ENCODE data around the gene MRPS18B.

MRPS18B gene

GRCh38 chr6:30626484-30627366, 9.1 kb downstream of the MRPS18B start, which contains the start of gene ATAT1:
Gene ATAT1, plus strand, starts transcription at chr6:30626874.
- peak within 1 kb of the TSS; percentile 86 to 87 for H3K27ac ChIP-seq (ENCODE audit: insufficient read depth in 1 of 2, low read depth in 1 of 2, low read length in 2 of 2, poor library complexity in 1 of 2, severe bottlenecking in 2 of 2)
- peak; percentile 89 to 92 (median 91) for DNase-seq
- H3K36me3 ChIP-seq (ENCODE audit: control insufficient read depth in 4 of 4, insufficient read depth in 4 of 4, low read length in 3 of 4): peaks cover 8 to 67% (median 39%) of the 10 kb centered on the region in 4 experiments
- no peaks in the 10 kb centered on the region for H3K9me3 ChIP-seq (ENCODE audit: control extremely low read depth in 1 of 5, control insufficient read depth in 4 of 5, insufficient read depth in 2 of 5, low read depth in 1 of 5, low read length in 4 of 5)
- ChIA-PET POLR2A (interaction anchor here (0.6 to 1.9 kb wide), 5 partner anchors 9 to 104 kb away, joined by 3 to 19 read pairs (median 4); partner anchors contain the start of genes MRPS18B and PPP1R10), CTCF (interaction anchor here (0.7 to 11.0 kb wide), 15 partner anchors 9 to 104 kb away, joined by 3 to 97 read pairs (median 4); partner anchors contain the start of genes C6orf136, DHX16 and MRPS18B)
- WGBS (ENCODE audit: insufficient coverage): 0% methylated on average over 33 of the region's 36 CpGs
- peak within 1 kb of the TSS; percentile 62 to 95 (median 78) for H3K4me3 ChIP-seq (ENCODE audit: control insufficient read depth in 1 of 7, extremely low read depth in 1 of 7, insufficient read depth in 4 of 7, low read depth in 2 of 7, low read length in 6 of 7)
- H3K4me1 ChIP-seq (ENCODE audit: control extremely low read depth in 1 of 4, control insufficient read depth in 4 of 4, insufficient read depth in 4 of 4, low read length in 3 of 4): peaks cover 4 to 15% (median 14%) of the 10 kb centered on the region in 4 experiments
- no peaks in the 10 kb centered on the region for H3K27me3 ChIP-seq (replicated peaks in 2 of 5; ENCODE audit: control insufficient read depth in 4 of 5, insufficient read depth in 5 of 5, low read length in 4 of 5)

GRCh38 chr6:30635834-30636233, 18.2 kb downstream of the MRPS18B start:
- Histone ChIP-seq H3K36me3 (ENCODE audit: control insufficient read depth in 4 of 4, insufficient read depth in 4 of 4, low read length in 3 of 4) (peaks cover 5 to 26% (median 14%) of the 10 kb centered on the region in 4 experiments), H3K4me3 (ENCODE audit: control insufficient read depth in 1 of 7, extremely low read depth in 1 of 7, insufficient read depth in 4 of 7, low read depth in 2 of 7, low read length in 6 of 7) (no peak overlapping the region), H3K4me1 (ENCODE audit: control extremely low read depth in 1 of 4, control insufficient read depth in 4 of 4, insufficient read depth in 4 of 4, low read length in 3 of 4) (peaks cover 0 to 11% (median 8%) of the 10 kb centered on the region in 4 experiments), H3K27ac (ENCODE audit: insufficient read depth in 1 of 2, low read depth in 1 of 2, low read length in 2 of 2, poor library complexity in 1 of 2, severe bottlenecking in 2 of 2) (no peak overlapping the region), H3K9me3 (ENCODE audit: control extremely low read depth in 1 of 5, control insufficient read depth in 4 of 5, insufficient read depth in 2 of 5, low read depth in 1 of 5, low read length in 4 of 5) (no peaks in the 10 kb centered on the region), H3K27me3 (replicated peaks in 2 of 5; ENCODE audit: control insufficient read depth in 4 of 5, insufficient read depth in 5 of 5, low read length in 4 of 5) (no peaks in the 10 kb centered on the region)
- WGBS (ENCODE audit: insufficient coverage): 96% methylated on average over 3 of the region's 3 CpGs
- POLR2A ChIA-PET: interaction anchor here (0.7 kb wide), 1 partner anchor 95 kb away, joined by 3 read pairs; no protein-coding TSS in a partner anchor
- no peak for DNase-seq
- CTCF ChIA-PET: interaction anchor here (0.7 to 0.8 kb wide), 3 partner anchors 9 to 100 kb away, joined by 3 read pairs; partner anchors contain the start of gene ATAT1

DNA sequence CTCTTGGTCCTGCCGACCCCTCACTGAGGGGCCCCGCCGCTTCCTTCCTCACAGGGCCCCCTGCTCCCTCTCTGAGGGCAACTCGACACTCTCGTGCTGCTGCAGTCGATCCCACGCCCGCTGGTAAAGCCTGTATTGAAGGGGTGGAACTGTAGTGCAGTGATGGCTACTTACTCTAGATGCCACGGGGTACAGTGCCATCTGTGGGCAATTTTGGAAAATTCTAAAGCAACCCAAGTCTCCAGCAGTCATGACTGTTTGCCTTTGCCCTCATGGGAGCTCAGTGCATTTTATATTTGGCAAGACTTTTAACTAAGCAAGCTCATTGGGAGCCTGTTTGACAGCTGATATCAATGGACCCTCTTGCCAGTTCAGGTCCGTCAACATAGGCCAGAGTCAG, 22.8 kb downstream of the MRPS18B start:
- WGBS (ENCODE audit: insufficient coverage): 27% methylated on average over 4 of the region's 10 CpGs
- Histone ChIP-seq H3K4me3 (ENCODE audit: control insufficient read depth in 1 of 7, extremely low read depth in 1 of 7, insufficient read depth in 4 of 7, low read depth in 2 of 7, low read length in 6 of 7) (no peak overlapping the region), H3K4me1 (ENCODE audit: control extremely low read depth in 1 of 4, control insufficient read depth in 4 of 4, insufficient read depth in 4 of 4, low read length in 3 of 4) (peaks cover 4 to 44% (median 34%) of the 10 kb centered on the region in 4 experiments), H3K36me3 (ENCODE audit: control insufficient read depth in 4 of 4, insufficient read depth in 4 of 4, low read length in 3 of 4) (peaks cover 4 to 37% (median 14%) of the 10 kb centered on the region in 4 experiments), H3K27ac (ENCODE audit: insufficient read depth in 1 of 2, low read depth in 1 of 2, low read length in 2 of 2, poor library complexity in 1 of 2, severe bottlenecking in 2 of 2) (no peak overlapping the region), H3K27me3 (replicated peaks in 2 of 5; ENCODE audit: control insufficient read depth in 4 of 5, insufficient read depth in 5 of 5, low read length in 4 of 5) (no peaks in the 10 kb centered on the region), H3K9me3 (ENCODE audit: control extremely low read depth in 1 of 5, control insufficient read depth in 4 of 5, insufficient read depth in 2 of 5, low read depth in 1 of 5, low read length in 4 of 5) (no peaks in the 10 kb centered on the region)
- CTCF ChIA-PET: interaction anchor here (0.6 to 7.6 kb wide), 16 partner anchors 11 to 158 kb away, joined by 3 to 97 read pairs (median 5); partner anchors contain the start of genes ATAT1, DHX16 and MRPS18B
- peak in 2 of 3 donors; percentile 48 to 57 for DNase-seq
- POLR2A ChIA-PET: interaction anchor here (1.0 kb wide), 1 partner anchor 25 kb away, joined by 7 read pairs; no protein-coding TSS in a partner anchor

GRCh38 chr6:30641048-30641447, 23.4 kb downstream of the MRPS18B start:
- WGBS (ENCODE audit: insufficient coverage): 0% methylated on average over 1 of the region's 1 CpG

DNA sequence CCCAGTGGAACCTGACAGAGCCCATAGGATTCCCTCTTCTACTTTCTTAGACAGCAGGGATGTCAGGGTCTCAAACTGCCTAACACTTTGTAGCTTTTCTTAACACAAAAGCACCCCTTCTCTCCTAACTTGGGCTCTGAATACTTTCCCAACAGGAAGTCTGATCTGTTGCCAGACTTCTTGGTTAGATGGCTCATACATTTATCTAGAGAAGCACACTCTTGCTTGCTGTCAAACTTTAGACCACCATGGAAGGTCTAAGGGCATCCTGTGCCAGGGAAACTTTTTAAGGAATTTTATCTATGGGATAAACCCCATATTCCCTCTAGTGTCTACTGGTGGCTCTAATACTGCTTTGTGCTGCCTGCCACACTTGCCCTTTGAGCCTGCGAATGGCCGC, 26.0 kb downstream of the MRPS18B start:
- Histone ChIP-seq H3K27ac (ENCODE audit: insufficient read depth in 1 of 2, low read depth in 1 of 2, low read length in 2 of 2, poor library complexity in 1 of 2, severe bottlenecking in 2 of 2) (no peak overlapping the region), H3K4me1 (ENCODE audit: control extremely low read depth in 1 of 4, control insufficient read depth in 4 of 4, insufficient read depth in 4 of 4, low read length in 3 of 4) (peaks cover 11 to 65% (median 54%) of the 10 kb centered on the region in 4 experiments), H3K36me3 (ENCODE audit: control insufficient read depth in 4 of 4, insufficient read depth in 4 of 4, low read length in 3 of 4) (peaks cover 5 to 42% (median 13%) of the 10 kb centered on the region in 4 experiments), H3K27me3 (replicated peaks in 2 of 5; ENCODE audit: control insufficient read depth in 4 of 5, insufficient read depth in 5 of 5, low read length in 4 of 5) (no peaks in the 10 kb centered on the region), H3K9me3 (ENCODE audit: control extremely low read depth in 1 of 5, control insufficient read depth in 4 of 5, insufficient read depth in 2 of 5, low read depth in 1 of 5, low read length in 4 of 5) (no peaks in the 10 kb centered on the region), H3K4me3 (ENCODE audit: control insufficient read depth in 1 of 7, extremely low read depth in 1 of 7, insufficient read depth in 4 of 7, low read depth in 2 of 7, low read length in 6 of 7) (no peak overlapping the region)
- no peak for DNase-seq
- CTCF ChIA-PET: interaction anchor here (3.6 to 7.6 kb wide), 2 partner anchors 15 to 79 kb away, joined by 17 to 97 read pairs; partner anchors contain the start of gene ATAT1
- POLR2A ChIA-PET: interaction anchor here (1.1 kb wide), 1 partner anchor 25 kb away, joined by 3 read pairs; no protein-coding TSS in a partner anchor
- WGBS (ENCODE audit: insufficient coverage): 94% methylated on average over 2 of the region's 2 CpGs

More at GRCh38 chr6:30641048-30641447, 23.4 kb downstream of the MRPS18B start:
- peaks cover 4 to 49% (median 39%) of the 10 kb centered on the region in 4 experiments for H3K4me1 ChIP-seq (ENCODE audit: control extremely low read depth in 1 of 4, control insufficient read depth in 4 of 4, insufficient read depth in 4 of 4, low read length in 3 of 4)
- H3K36me3 ChIP-seq (ENCODE audit: control insufficient read depth in 4 of 4, insufficient read depth in 4 of 4, low read length in 3 of 4): peaks cover 6 to 42% (median 13%) of the 10 kb centered on the region in 4 experiments
- H3K27me3 ChIP-seq (replicated peaks in 2 of 5; ENCODE audit: control insufficient read depth in 4 of 5, insufficient read depth in 5 of 5, low read length in 4 of 5): no peaks in the 10 kb centered on the region
- no peak overlapping the region for H3K27ac ChIP-seq (ENCODE audit: insufficient read depth in 1 of 2, low read depth in 1 of 2, low read length in 2 of 2, poor library complexity in 1 of 2, severe bottlenecking in 2 of 2)
- ChIA-PET CTCF (interaction anchor here (0.7 to 7.6 kb wide), 15 partner anchors 10 to 159 kb away, joined by 3 to 97 read pairs (median 5); partner anchors contain the start of genes ATAT1, DHX16 and MRPS18B), POLR2A (interaction anchor here (0.5 to 1.0 kb wide), 3 partner anchors 24 to 507 kb away, joined by 3 to 7 read pairs (median 6); partner anchors contain the start of gene PPP1R10)
- H3K9me3 ChIP-seq (ENCODE audit: control extremely low read depth in 1 of 5, control insufficient read depth in 4 of 5, insufficient read depth in 2 of 5, low read depth in 1 of 5, low read length in 4 of 5): no peaks in the 10 kb centered on the region
- peak in 2 of 3 donors; percentile 59 to 60 for DNase-seq
- peak overlapping the region in 1 of 7 experiments; percentile 8 for H3K4me3 ChIP-seq (ENCODE audit: control insufficient read depth in 1 of 7, extremely low read depth in 1 of 7, insufficient read depth in 4 of 7, low read depth in 2 of 7, low read length in 6 of 7)

DNA sequence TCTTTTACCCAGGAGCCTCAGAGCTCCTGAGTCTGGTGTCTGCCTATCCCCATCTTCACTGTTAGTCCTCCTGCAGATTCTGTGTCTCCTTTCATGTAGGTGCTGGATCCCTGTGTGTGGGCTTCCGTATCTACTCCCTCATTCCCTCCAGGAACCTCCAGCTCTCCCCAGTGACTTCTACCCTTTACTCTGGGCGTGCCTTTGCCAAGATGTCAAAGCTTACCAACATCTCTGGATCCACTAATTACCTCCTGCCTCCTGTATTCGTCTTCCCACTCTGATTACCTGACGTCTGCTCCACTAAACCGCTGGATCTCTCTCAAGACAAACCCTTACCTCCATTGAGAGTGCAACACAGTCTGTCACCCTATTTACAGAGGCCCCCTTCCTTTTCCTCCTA, 27.1 kb downstream of the MRPS18B start:
- CTCF ChIA-PET: interaction anchor here (7.6 kb wide), 1 partner anchor 16 kb away, joined by 97 read pairs; the partner anchor contains the start of gene ATAT1
- H3K27ac ChIP-seq (ENCODE audit: insufficient read depth in 1 of 2, low read depth in 1 of 2, low read length in 2 of 2, poor library complexity in 1 of 2, severe bottlenecking in 2 of 2): no peak overlapping the region
- no peaks in the 10 kb centered on the region for H3K9me3 ChIP-seq (ENCODE audit: control extremely low read depth in 1 of 5, control insufficient read depth in 4 of 5, insufficient read depth in 2 of 5, low read depth in 1 of 5, low read length in 4 of 5)
- peaks cover 11 to 68% (median 54%) of the 10 kb centered on the region in 4 experiments for H3K4me1 ChIP-seq (ENCODE audit: control extremely low read depth in 1 of 4, control insufficient read depth in 4 of 4, insufficient read depth in 4 of 4, low read length in 3 of 4)
- DNase-seq: no peak
- WGBS (ENCODE audit: insufficient coverage): 50% methylated on average over 5 of the region's 5 CpGs
- POLR2A ChIA-PET: interaction anchor here (1.1 kb wide), 1 partner anchor 26 kb away, joined by 3 read pairs; no protein-coding TSS in a partner anchor
- peaks cover 5 to 46% (median 14%) of the 10 kb centered on the region in 4 experiments for H3K36me3 ChIP-seq (ENCODE audit: control insufficient read depth in 4 of 4, insufficient read depth in 4 of 4, low read length in 3 of 4)
- H3K4me3 ChIP-seq (ENCODE audit: control insufficient read depth in 1 of 7, extremely low read depth in 1 of 7, insufficient read depth in 4 of 7, low read depth in 2 of 7, low read length in 6 of 7): peak overlapping the region in 1 of 7 experiments; percentile 17
- no peaks in the 10 kb centered on the region for H3K27me3 ChIP-seq (replicated peaks in 2 of 5; ENCODE audit: control insufficient read depth in 4 of 5, insufficient read depth in 5 of 5, low read length in 4 of 5)
